ENCODE measurements around the gene NBEAL2. TPM values are rescaled to one million over a fixed set of nuclear protein-coding genes. Genes with fewer than 3 reads are reported as not detected.

NBEAL2 gene
- total RNA-seq, 4 donors from 2014 or later: 4.1 to 8.7 (median 7.5) TPM

GRCh38 chr3:47004369-47005211, 25.1 kb downstream of the NBEAL2 start:
- intact Hi-C loops (cut with DNase I; ENCODE audit: low total_unique reads): no loop called here
- ATAC-seq (no peak), DNase-seq (no peak)
- Histone ChIP-seq H3K27ac (no peak overlapping the region), H3K4me1 (peaks cover 0 to 8% of the 10 kb centered on the region in 2 donors), H3K4me3 (no peak overlapping the region), H3K36me3 (peaks cover 0 to 29% of the 10 kb centered on the region in 2 donors), H3K27me3 (no peaks in the 10 kb centered on the region), H3K9me3 (no peaks in the 10 kb centered on the region)
- no peak for TF ChIP-seq CTCF (IDR thresholded peaks at IDR 0.05 in 4 of 5, conservative IDR thresholded peaks at IDR 0.05 in 1 of 5)
- no peak for TF ChIP-seq POLR2A (IDR thresholded peaks at IDR 0.05)
- in situ Hi-C loops (cut with MboI; ENCODE audit: low sequenced_read_pairs in 4 of 4): loop anchor here in 1 of 4 donors (25.0 kb wide), 1 partner anchor 317 kb away; the partner anchor contains the start of gene ALS2CL

GRCh38 chr3:47005212-47006144, 26.0 kb downstream of the NBEAL2 start:
- ATAC-seq: no peak
- H3K4me1 ChIP-seq: peaks cover 0 to 14% of the 10 kb centered on the region in 2 donors
- DNase-seq: no peak
- H3K27me3 ChIP-seq: no peaks in the 10 kb centered on the region
- in situ Hi-C loops (cut with MboI; ENCODE audit: low sequenced_read_pairs in 4 of 4): loop anchor here in 1 of 4 donors (25.0 kb wide), 1 partner anchor 318 kb away; the partner anchor contains the start of gene ALS2CL
- no peaks in the 10 kb centered on the region for H3K9me3 ChIP-seq
- H3K4me3 ChIP-seq: no peak overlapping the region
- H3K27ac ChIP-seq: no peak overlapping the region
- intact Hi-C loops (cut with DNase I; ENCODE audit: low total_unique reads): no loop called here
- H3K36me3 ChIP-seq: peaks cover 0 to 22% of the 10 kb centered on the region in 2 donors
- TF ChIP-seq CTCF (IDR thresholded peaks at IDR 0.05 in 4 of 5, conservative IDR thresholded peaks at IDR 0.05 in 1 of 5) (no peak), POLR2A (IDR thresholded peaks at IDR 0.05) (no peak)

GRCh38 chr3:47006145-47006651, 26.7 kb downstream of the NBEAL2 start:
- no peak overlapping the region for H3K27ac ChIP-seq
- no peaks in the 10 kb centered on the region for H3K27me3 ChIP-seq
- H3K4me3 ChIP-seq: no peak overlapping the region
- no peak for TF ChIP-seq CTCF (IDR thresholded peaks at IDR 0.05 in 4 of 5, conservative IDR thresholded peaks at IDR 0.05 in 1 of 5)
- TF ChIP-seq POLR2A (IDR thresholded peaks at IDR 0.05): no peak
- DNase-seq (no peak), ATAC-seq (no peak)
- intact Hi-C loops (cut with DNase I; ENCODE audit: low total_unique reads): no loop called here
- peaks cover 0 to 16% of the 10 kb centered on the region in 2 donors for H3K36me3 ChIP-seq
- H3K4me1 ChIP-seq: peaks cover 0 to 14% of the 10 kb centered on the region in 2 donors
- H3K9me3 ChIP-seq: no peaks in the 10 kb centered on the region
- in situ Hi-C loops (cut with MboI; ENCODE audit: low sequenced_read_pairs in 4 of 4): loop anchor here in 1 of 4 donors (25.0 kb wide), 1 partner anchor 319 kb away; the partner anchor contains the start of gene ALS2CL

GRCh38 chr3:47007001-47007400, 27.5 kb downstream of the NBEAL2 start:
- TF ChIP-seq CTCF (IDR thresholded peaks at IDR 0.05 in 4 of 5, conservative IDR thresholded peaks at IDR 0.05 in 1 of 5): no peak
- no peak for TF ChIP-seq POLR2A (IDR thresholded peaks at IDR 0.05)
- intact Hi-C loops (cut with DNase I; ENCODE audit: low total_unique reads): no loop called here
- no peaks in the 10 kb centered on the region for H3K27me3 ChIP-seq
- no peak overlapping the region for H3K27ac ChIP-seq
- in situ Hi-C loops (cut with MboI; ENCODE audit: low sequenced_read_pairs in 4 of 4): loop anchor here in 1 of 4 donors (25.0 kb wide), 1 partner anchor 320 kb away; the partner anchor contains the start of gene ALS2CL
- no peaks in the 10 kb centered on the region for H3K9me3 ChIP-seq
- peaks cover 0 to 9% of the 10 kb centered on the region in 2 donors for H3K36me3 ChIP-seq
- H3K4me1 ChIP-seq: peaks cover 0 to 14% of the 10 kb centered on the region in 2 donors
- no peak for DNase-seq
- ATAC-seq: no peak
- no peak overlapping the region for H3K4me3 ChIP-seq

All from gastrocnemius medialis (tissue), 4 donors.